NCI-H146 treated with DMSO at 0.1 percent for 48 hours (cell line): ENCODE results near the gene ZNF277.
"Not testable (repeated sequence)": the region's sequence is repeated elsewhere in the genome, so short reads cannot be mapped to it uniquely, and the experiment has no call there.

Experiments used
- DNase-seq: peaks from one replicate; lab custom pipeline; 2025; ENCODE audit not compliant: unreplicated experiment; lab: John Stamatoyannopoulos, UW

The ZNF277 gene

GRCh38 chr7:112249967-112250366 lies 43.5 kb downstream of the ZNF277 start:
- DNase-seq, result not testable (repeated sequence)

DNA sequence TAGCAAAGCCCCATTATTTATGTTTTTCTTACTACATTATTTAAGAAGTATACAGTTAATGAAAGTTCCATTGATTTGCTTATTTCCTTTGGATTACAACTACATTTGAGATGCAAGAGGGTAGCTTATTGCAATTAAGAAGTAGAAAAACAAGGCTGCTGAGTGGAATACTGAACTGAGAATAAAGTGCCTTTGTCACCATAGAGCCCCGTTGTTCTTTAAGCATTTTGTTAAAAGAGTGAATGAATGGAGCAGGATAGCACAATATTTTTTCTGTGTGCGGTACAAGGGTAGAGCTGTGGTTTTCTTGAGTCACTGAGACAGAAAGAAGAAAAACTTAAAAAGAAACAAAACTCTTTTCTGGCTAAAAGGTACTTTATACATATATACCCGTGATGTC lies 45.6 kb downstream of the ZNF277 start:
- no peak for DNase-seq

- no peak for DNase-seq
These were observed 46.2 kb downstream of the ZNF277 start for GRCh38 chr7:112252691-112253090.

- no peak for DNase-seq
These were observed 47.7 kb downstream of the ZNF277 start for GRCh38 chr7:112254156-112254555.

GRCh38 chr7:112254709-112255387 lies 48.4 kb downstream of the ZNF277 start:
- DNase-seq, result no peak

GRCh38 chr7:112255388-112255720 lies 48.9 kb downstream of the ZNF277 start:
- no peak for DNase-seq

- DNase-seq, result peak; percentile 51
These were observed 50.6 kb downstream of the ZNF277 start for GRCh38 chr7:112257073-112257472.

DNA sequence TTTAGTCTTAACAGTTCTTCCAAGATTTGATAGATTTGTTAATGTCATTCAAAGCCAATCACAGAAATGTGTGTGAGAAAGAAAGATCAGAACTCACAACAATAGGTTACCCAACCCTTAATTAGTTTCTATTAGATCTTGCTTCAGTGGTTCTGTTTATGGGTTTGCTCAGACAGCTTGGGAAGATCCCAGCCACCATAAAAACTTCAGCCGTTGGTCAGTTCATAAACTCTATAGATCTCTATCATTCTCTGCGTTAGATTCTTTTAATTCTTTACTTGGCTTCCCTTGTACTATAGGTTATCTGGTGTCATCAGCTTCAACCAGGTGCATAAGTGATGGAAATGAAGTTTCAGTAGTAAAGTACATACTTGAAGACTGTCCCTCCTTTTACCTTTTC lies 54.4 kb downstream of the ZNF277 start:
- DNase-seq, result no peak

DNA sequence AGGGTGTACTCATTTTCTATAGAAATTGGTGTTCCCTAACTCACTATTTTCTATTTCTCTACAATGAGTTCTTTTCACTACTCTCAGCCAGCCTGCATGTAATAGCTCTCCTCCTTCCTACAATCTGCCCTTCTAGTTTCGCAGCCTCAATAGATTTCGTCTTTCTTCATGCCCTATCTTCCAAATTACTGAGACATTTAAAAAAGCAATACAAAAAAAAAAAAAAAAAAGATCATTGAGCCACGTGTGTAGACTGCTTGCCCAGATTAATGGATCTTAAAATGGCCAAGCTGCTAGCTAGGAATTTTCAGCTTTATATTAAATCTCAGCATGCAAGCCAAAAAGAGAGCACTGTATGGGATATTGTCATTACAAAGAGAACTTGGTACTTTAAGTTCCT lies 55.5 kb downstream of the ZNF277 start:
- no peak for DNase-seq

GRCh38 chr7:112262855-112263487 lies 56.5 kb downstream of the ZNF277 start:
- DNase-seq, result no peak

GRCh38 chr7:112263519-112263918 lies 57.0 kb downstream of the ZNF277 start:
- DNase-seq, result no peak

- DNase-seq, result no peak
These were observed 59.6 kb downstream of the ZNF277 start for GRCh38 chr7:112266141-112266540.

DNA sequence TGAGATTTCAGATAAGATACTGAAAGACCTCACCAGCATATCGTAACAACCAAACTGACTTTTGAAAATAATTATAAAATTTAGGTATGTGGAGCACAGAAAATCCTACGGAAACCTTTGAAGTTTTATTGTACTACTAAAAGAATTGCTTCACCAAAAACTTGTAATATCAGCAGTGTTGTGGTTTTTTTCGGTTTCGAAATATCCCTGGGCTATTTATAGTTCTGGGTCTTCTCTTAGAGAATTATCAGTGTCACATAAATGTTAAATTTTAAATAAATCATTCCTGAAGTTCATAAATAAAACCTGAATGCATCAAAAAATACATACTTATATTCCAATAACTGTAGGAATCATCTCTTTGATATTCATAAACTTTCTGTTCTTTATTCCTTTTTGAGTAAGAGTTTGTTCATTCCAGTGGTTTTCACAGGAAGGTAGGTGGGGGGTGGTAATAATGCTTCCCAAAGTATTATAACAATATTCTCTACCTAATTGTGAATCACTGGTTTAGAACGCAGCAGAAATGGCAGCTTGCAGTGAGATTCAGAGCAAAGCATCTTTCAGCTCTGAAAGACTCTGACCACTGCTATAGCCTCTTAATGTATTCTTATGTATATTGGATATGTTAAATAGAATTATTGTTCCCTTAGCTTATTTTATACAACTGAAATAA lies 60.2 kb downstream of the ZNF277 start:
- DNase-seq, result no peak

DNA sequence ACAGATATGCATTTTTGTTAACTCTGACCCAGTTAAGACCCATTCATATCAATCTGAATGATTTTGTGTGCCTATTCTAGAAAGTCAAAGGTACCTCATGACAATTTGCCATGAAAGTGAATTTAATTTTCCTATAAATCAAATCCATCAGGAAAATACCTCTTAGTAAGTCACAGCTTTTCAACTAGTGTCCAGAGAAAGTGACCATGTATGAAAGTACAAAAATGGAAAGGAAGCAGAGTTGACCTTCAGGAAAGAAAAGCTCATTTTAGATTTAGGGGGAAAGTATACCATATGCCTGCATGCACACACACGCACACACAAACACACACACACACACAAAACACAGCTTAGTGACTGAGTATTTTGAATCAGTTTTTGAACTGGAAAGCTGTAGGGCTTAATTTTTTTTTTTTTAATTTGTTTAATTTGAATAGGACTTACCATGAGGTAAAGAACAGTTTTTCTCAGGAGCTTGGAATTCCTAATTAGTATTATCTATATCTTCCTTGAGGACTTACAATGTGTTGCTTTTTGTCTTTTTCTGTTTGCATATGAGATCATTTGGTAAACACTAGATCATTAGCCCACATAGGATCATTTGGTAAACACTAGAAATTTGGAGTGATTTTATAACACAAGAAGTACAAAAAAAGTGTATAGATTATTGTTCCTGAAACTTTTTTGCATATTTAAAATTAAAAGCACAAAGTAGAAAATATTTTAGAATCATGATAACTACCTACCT lies 61.6 kb downstream of the ZNF277 start:
- no peak for DNase-seq

DNA sequence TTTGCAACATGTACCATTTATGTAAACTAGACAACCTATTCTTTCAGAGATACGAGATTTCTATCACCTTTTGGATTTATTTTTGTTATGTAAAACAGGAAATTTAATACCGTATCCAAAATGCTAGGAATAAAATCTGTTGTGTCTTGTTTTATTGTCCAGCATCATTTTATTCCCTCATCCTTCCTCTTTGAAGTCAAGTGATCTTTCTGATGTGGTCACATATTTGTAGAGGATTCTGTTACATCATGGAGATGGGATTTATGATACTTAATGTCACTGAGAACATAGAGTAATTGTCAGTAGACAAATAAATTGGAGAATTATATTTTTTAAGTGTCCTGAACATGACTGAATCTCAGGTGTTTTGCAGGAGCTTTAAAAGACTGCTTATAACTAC lies 64.7 kb downstream of the ZNF277 start:
- DNase-seq, result no peak

GRCh38 chr7:112272921-112273561 lies 66.5 kb downstream of the ZNF277 start:
- DNase-seq, result no peak

GRCh38 chr7:112279042-112279441 lies 72.5 kb downstream of the ZNF277 start:
- no peak for DNase-seq

- no peak for DNase-seq
These were observed 73.8 kb downstream of the ZNF277 start for GRCh38 chr7:112280267-112280666.

DNA sequence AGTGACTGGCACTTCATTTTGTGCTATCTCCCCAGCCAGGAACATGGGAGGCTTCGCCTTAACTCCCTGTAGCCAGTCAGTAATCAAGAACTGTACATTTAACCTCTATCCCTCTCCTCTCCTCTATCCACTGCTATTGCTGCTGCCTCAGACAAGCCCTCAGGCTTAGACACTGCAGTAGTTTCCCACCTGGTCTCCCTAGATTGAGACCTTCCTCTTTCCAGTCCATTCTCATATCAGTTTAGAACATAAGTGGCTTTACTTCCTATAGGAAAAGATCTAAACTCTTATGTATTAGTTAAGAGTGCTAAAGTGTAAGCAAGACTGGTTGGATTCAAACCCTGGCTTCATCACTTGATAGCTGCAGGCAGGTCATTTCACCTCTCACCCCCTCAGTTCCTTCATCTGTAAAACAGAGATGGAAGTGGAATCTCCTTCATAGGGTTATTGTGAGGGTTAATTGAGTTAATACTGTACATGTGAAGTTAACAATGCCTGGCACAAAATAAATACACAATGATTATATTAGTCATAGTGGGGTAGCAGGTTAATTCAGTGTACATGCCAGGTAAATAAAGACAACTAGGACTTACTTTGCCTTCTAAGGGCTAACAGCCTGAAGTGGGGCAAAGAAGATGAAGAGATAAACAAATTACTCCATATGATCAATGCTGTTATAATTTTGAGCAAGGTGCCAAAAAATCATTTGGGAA lies 76.1 kb downstream of the ZNF277 start:
- no peak for DNase-seq

DNA sequence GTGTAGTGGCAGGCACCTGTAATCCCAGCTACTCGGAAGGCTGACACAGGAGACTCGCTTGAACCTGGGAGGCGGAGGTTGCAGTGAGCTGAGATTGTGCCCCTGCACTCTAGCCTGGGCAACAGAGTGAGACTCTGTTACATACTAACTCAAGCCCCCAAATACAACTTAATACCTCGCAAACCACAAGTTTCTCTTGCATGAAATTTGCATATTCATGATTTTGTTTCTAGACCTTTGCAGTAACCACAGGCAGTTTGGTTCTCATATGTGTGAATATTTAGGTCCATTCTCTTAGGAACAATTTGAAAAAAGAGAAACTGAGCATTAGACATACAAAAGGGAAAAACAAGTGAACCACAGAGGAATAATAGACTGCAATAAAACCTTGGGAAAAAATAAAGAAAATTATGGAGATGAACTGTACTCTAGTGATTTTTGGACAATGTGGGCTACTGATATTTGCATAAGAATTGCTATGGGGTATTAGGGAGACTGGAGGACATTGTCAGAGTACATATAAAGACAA lies 77.0 kb downstream of the ZNF277 start:
- DNase-seq, result no peak
